HG02763 (cell line): ENCODE data around the gene MYO1H.
"Not testable (repeated sequence)": the region's sequence is repeated elsewhere in the genome, so short reads cannot be mapped to it uniquely, and the experiment has no call there.

ENCODE experiments used
- ATAC-seq: cut with Tn5 transposase; IDR thresholded peaks from one replicate; pipeline ENCODE4 v1.9.1; 2021; ENCODE audit warnings: mild to moderate bottlenecking, moderate library complexity; ENCODE audit not compliant: unreplicated experiment

Gene MYO1H, protein sequence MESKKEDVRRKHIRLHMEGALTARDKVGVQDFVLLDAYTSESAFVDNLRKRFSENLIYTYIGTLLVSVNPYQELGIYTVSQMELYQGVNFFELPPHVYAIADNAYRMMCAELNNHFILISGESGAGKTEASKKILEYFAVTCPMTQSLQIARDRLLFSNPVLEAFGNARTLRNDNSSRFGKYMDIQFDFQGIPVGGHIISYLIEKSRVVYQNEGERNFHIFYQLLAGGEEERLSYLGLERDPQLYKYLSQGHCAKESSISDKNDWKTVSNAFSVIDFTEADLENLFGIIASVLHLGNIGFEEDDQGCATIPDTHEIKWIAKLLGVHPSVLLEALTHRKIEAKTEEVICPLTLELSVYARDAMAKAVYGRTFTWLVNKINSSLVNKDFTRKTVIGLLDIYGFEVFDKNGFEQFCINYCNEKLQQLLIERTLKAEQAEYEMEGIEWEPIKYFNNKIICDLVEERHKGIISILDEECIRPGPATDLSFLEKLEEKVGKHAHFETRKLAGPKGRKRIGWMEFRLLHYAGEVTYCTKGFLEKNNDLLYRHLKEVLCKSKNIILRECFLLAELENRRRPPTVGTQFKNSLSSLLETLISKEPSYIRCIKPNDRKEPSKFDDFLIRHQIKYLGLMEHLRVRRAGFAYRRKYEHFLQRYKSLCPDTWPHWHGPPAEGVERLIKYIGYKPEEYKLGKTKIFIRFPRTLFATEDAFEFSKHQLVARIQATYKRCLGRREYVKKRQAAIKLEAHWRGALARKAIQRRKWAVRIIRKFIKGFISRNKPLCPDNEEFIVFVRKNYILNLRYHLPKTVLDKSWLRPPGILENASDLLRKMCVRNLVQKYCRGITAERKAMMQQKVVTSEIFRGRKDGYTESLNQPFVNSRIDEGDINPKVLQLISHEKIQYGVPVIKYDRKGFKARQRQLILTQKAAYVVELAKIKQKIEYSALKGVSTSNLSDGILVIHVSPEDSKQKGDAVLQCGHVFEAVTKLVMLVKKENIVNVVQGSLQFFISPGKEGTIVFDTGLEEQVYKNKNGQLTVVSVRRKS

DNA sequence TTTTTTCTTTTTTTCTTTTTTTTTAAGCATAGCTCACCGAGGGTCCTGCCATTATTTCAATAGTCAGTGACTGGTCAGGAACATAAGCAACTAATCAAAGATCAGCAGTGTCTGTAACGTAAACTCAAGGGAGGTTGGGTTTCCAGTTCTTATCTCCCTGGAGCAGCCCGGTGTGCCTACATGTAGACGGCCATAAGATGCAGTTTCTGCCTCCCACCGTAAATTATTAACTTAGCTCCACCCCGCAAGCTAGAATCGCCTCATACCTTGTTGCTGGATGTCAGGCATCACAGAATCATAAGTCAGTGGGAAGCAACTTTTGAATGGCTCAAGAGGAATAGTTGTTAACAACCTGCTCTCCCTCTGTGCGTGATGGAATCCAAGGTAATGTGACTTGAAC, at the start of gene MYO1H:
TSS of gene MYO1H (plus strand) at position 312 of the 400 bp plus-strand sequence. CDS start at position 373, 61 bp downstream.
- ATAC-seq, result no peak

DNA sequence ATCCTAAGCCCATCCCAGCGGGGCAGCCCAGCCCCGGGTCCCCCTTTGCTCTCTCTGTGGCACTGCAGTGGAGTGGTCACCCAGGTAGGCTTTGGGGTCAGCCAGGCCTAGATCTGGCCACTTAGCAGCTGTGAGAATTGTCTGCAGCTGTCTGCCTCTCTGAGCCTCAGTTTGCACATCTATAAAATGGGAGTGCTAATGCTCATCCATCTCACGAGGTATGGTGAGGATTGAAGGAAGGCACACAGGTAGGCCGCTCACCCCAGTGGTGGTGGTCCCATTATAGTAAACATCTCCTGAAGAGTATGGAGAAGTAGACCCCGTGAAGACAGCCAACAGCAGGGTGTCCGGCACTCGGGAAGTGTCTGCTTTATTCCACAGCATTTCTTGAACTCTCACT, 47.9 kb upstream of the MYO1H start:
- no peak for ATAC-seq

DNA sequence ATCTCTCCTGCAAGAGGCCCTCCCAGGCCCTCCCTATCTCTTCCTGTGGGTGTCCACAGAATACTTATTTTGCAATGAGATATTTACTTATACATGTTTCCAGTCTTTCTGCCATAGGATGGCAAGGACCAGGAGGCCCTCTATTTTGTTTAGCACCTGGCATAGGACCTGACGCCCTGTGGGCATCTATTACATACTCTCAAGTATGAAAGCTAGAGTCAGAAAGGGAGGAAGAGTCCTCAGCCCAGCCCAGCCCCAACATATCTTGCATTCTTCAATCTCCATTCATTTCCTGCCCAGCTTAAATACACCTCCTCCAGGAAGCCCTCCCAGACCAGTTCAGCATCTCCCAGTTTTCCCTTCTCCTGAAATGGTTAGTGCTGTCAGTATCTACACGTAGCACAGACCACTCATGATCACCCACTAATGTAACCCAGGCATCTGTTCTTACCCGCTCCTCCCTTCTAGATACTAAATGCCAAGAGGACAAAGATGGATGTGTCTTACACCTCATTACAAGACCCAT, 46.0 kb upstream of the MYO1H start:
- no peak for ATAC-seq

DNA sequence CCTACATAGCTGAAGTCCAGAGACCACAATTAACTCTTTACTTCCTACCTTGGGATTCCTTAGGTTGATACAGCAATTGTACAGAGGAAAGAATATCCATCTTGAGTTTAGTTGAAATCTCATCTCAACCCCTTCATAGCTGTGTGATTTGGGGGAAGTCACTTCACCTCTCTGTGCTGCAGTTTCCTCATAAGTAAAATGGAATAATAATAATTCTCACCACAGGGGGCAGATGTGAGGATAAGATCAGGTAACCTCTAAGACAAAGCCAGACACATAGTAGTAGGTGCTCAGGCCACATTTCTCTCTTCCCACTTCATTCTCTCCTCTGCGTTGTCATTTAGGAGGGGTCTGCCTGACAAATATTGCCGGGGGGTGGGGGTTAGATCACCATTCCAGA, 45.3 kb upstream of the MYO1H start:
- no peak for ATAC-seq

DNA sequence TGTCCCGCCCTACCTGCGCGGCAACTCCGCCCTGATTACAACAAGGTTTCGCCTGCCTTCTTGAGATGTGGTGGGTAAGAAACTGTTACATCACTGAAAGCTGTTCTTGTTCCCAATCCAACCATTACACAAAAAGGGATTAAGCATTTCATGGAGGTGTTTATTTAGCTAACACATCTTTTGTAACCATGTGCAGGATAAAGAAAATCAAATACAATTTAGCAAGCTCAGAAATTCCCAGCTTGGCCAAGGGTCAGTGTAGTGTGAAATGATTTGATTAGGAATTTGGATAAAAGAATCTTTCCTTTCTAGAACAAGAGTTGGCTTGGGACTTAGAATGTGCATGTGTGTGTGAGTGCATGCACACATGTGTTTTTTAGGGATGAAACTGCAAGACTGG, 44.9 kb upstream of the MYO1H start:
- ATAC-seq, result no peak

DNA sequence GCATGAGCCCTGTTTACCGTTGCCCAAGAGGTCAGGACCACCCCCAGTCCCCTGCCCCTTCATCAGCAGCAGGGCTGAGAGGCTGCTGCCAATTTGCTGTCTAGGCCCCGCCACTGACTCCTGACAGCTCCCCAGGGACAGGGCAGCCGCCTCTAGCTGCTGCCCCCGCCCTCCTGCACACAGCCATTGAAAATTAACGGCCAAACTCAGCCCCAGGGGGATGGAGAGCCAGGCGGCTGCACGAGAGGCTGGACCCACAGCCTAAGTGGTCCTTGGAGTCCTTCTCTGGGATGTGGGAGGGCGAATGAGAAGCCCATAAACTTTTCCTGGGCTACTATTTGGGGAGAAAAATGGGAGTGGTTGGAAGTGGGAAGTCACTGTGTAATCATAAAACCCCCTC, 43.2 kb upstream of the MYO1H start:
- ATAC-seq, result no peak

DNA sequence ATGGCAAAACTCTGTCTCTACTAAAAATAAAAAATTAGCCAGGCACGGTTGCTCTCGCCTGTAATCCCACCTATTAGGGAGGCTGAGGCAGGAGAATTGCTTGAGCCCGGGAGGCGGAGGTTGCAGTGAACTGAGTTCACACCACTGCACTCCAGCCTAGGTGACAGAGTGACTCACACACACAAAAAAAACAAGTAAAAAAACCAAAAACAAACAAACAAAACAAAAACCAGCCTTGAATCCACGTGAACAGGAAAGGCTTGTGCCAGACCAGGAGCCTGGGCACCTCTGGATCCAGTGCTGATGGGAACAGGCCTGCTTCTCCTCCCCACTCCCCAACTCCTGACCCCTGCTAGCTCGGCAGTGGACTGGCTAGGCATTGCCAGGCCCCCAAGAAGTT, 42.2 kb upstream of the MYO1H start:
- ATAC-seq, result no peak

DNA sequence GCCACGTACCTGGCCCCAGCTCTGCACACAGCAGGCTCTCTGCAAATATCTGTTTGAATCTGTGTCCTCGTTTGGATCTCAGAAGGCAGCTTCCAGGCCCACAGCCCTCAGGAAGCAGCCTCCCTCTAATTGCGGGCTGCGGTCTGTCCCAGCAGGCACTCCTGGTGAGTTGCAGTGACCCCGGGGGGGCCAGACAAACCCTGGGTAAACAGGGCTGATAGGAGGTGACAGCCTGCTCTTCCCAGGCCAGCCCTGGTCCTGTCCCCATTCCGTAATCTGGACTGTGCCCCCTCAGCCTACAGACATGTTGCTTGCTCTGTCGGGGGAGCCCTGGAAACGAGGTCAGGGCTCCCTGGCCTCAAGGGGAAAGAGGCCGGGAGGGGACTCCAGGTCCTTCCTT, 40.6 kb upstream of the MYO1H start:
- no peak for ATAC-seq

DNA sequence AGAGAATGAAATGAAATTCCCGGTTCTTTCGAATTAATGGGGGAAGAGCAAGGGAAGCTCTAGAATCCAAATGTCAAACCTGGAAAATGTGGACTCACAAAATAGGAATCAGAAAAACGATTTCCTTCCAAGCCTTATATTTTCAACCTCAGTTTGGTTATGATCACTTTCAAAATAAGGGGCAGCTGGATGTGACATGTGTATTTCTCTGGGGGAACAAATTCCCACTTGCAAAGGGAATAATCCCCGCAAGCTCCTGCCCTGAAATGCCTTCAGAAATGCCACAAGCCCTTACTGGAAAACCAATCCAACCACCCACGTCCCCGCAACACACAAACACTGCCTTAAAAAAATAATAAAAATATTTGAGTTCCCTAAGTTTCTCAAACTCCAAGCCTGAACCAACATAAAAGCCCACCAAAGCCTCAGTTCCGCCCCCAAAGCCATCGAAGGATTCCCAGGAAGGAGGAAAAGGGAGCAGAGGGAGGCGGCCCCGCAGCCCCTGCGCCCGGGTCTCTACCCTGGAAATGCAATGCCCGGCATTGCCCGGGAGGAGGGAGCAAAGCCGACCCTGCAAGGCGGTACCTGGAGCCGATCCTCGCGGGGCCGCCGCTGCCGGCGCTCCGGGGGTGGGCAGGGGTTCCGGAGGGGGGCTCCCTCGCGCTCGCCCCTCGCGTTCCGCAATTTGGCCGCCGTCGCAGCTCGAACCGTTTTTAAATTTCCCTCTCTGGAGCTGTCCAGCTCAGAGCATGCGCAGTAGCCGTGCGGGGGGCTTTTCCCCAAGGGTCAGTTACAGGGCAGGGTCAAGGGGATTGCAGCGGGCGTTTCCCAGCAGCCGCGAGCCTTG, 38.9 kb upstream of the MYO1H start, which contains the start of gene FOXN4:
TSS of gene FOXN4 (minus strand) at position 751 of the 847 bp plus-strand sequence. CDS start 963 bp downstream, outside the sequence.
- no peak for ATAC-seq

DNA sequence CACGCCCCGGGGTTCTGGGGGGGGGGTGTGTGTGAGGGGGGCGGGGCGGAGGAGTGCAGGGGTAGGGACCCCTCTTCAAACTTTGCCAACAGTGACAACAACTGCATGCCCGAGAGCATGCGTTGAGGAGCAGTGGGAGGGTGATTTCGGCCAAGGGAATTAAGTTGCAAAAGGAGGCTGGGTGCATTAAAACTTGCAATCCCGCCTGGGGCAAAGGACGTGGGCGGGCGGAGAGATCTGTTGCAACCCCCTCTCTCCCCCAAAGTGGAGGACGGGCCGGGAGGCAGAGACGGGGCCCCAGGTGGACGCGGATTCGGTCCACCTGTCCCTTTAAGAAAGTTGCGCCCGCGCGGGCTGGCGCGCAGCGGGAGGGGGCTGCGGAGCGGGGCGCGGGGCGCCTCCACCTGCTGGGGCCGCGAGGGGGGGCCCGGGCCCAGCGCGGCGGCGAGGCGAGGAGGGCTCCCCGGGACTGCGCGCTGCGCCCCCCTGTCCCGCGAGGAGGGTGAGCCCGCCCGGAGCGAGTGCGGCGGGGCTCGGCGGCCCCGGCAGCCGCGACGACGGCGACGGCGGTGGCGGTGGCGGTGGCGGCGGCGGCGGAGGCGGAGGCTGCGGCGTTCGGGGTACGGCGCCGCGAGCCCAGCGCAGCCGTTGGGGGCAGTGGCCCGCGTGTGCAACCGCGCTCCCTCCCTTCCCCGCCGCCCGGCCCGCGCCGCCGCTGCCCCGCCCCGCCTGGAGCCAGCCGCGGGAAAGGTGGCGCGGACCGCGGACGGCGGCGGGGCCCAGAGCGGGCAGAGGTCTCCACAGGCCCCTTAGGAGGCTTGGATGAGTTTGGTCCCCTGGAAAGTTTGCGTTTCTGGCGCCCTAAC, 38.1 kb upstream of the MYO1H start:
- ATAC-seq, result no peak

DNA sequence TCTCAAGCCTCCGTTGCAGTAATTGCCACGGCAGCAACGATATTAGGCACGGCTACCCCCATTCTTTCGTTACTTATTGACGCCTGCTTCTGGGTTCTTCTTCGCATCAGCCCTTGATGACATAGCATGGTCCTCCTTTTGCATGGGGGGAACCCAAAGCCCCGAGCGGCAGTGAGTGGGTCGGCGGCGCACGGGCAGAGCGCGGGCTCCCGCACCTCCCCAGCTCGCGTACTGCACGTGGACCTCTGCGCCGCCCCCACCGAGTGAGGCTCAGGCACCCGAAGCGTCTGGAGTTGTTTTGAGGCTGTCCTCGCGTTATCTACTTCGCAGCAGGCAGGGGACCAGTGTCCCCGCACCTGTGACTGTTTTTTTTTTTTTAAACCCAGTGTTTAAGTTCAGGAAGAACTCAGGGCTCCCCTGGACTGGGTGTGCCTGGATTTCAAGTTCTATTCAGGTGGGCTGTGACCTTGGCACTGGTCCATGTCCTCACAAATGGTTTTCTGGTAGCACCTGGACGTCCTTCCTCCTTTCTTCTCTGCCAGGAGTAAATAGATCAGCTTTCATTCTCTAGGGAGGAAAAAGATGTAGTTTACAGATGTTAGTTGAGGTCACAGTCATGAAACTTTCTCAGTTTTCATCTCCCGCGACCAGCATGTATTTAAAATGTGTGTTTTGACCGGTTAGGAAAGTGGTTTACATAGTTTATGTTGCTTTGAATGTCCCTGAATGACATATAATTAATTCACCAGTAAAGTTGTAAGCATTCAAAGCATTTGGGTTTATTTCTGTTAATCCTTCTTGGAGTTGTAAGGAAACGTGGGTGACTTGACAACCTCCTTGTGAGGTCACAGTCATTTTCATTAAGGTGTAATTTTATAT, 37.2 kb upstream of the MYO1H start:
- ATAC-seq, result no peak

DNA sequence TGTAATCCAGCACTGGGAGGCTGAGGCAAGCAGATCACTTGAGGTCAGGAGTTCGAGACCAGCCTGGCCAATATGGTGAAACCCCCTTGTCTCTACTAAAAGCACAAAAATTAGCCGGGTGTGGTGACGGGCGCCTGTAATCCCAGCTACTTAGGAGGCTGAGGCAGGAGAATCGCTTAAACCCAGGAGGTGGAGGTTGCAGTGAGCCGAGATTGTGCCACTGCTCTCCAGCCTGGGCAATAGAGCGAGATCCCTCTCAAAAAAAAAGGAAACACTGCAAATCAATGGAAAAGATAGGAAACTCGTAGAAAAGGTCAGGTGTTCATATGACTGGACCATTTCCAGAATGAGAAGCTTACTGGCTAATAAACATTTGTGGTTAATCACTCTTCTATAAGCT, 26.4 kb upstream of the MYO1H start:
- ATAC-seq, result not testable (repeated sequence)

DNA sequence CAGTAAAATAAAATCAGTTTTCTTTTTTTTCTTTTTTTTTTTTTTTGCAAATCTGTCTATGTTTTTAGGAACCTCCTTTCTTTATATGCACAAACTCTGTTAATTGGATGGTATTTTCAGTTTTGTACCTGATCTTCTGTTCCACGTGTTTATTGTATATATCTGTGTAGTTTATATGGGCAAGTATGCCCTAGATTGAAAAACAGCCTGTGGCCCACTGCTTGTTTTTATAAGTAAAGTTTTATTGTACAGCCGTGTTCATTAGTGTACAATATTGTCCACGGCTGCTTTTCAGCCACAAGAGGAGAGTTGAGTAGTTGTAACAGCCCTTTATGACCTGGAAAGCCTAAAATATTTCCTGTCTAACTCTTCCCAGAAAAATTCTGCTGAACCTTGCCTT, 18.7 kb upstream of the MYO1H start:
- no peak for ATAC-seq

DNA sequence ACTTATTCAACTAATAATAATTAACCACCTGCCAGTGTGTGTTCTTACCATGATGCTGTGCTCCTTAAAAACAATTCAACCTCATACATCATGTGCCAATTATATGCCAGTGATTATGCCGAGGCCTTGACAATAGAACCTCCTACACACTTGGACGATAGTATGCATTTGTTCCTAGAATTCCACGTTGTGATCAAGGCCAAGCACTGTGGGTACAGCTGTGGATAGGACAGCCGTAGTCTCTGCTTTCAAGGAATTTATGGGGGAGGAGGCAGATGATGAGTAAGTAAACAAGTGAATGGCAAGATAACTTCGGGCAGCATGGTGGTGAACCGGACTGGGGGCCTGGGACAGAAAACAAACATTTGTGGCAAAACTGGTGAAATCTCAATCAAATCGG, 18.0 kb upstream of the MYO1H start:
- ATAC-seq, result no peak

DNA sequence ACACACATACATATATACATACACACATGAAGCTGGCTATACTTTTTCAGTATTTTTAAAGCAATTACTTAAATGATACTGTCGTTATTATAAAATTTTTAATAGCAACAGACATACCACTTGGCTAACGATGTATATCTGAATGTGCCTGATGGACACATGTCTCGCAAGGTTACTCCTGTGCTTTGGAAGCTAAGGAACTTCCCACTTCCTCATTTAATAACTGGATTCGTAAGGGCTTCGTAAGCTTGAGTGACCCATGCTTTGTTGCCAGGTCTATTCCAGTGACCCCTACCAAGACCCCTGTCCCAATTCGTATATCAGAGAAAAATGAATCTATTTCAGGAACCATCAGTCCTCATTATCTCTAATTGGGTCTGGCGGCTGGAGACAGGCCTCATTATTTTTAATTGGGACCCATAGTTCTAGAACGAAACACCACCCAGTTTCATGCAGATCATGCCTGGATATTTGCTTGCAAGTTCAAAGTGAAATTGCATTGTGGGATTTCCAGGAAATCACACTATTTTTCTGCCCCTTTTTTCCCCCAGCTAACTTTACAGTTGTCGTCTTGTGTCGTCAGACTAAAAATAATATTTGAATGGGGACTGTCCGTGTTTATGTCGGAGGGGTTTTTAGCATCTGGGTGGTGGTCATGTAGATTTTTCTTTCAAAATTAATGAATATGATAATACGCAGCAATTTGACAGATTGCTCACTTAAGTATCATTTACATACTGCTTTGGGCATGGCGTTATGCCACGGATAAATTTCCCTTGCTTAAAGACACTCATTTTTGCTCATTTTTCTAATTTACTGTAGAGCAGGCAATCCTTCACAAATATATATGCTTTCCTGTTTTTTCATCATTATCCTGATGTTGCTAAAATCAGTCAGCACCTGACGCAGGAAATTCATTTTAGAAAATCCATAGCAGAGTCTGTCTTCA, 17.1 kb upstream of the MYO1H start:
- no peak for ATAC-seq

DNA sequence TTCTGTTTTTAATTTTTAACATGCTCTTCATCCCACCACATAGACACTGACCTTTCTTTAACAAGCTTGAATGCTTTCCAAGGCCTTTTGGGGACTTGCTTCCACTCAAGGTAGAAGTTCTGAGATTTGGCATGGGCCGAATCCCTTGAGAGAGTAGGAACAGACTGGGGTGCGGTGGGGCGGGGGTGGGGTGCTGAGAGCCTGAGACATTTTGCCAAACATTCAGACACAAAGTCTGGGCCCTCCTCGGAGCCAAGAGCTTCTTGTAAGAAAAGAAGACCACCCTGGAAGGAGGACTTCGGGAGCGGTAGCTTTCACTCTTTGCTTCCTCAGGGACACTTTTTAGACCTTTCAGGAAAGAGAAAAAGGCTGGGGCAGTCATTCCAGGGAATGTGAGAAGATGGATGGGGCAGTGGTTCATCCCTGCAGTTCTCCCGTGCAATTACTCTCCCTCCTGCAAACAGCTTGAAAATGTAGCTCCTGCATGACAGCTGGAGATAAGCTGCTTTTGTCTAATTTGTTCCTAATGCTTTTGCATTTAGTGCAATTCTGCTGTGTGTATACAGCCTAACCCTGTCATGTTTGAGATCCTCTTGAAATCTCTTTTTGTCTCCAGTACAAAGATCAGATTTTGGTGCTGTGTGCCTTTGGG, 16.3 kb upstream of the MYO1H start:
- no peak for ATAC-seq

DNA sequence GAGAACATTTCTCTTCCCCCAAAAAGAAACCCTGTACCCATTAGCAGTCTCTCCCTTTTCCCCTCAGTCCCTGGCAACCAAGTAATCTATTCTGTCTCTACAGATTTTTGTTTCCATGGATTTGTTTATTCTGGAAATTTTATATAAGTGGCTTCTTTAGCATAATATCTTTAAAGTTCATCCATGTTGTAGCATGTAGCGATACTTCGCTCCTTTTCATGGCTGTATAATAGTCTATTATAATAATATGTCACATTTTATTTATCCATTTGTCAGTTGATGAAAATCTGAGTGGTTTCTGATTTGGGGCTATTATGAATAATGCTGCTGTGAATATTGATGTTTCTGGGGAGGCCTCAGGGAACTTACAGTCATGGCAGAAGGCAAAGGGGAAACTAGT, 12.8 kb upstream of the MYO1H start:
- ATAC-seq, result no peak
